Skeletal muscle satellite cell (primary cell): ENCODE measurements around the gene GINS3.
"Not testable (repeated sequence)": the region's sequence is repeated elsewhere in the genome, so short reads cannot be mapped to it uniquely, and the experiment has no call there.

Experiments
- H3K27me3 ChIP-seq: 2 replicates; pipeline ENCODE4 v1.7.0; 2013; ENCODE audit warnings: low read length; ENCODE audit not compliant: control insufficient read depth, insufficient read depth
- H3K36me3 ChIP-seq: 2 replicates; pipeline ENCODE4 v1.7.0; 2013; ENCODE audit warnings: mild to moderate bottlenecking, control low read depth, low read length; ENCODE audit not compliant: insufficient read depth
- H3K4me1 ChIP-seq: 2 replicates; pipeline ENCODE4 v1.7.0; 2013; ENCODE audit warnings: low read length; ENCODE audit not compliant: control insufficient read depth, insufficient read depth
- H3K4me2 ChIP-seq: 2 replicates; pipeline ENCODE4 v1.7.0; 2013; ENCODE audit warnings: mild to moderate bottlenecking, low read length
- H3K4me3 ChIP-seq: 2 replicates; pipeline ENCODE4 v1.7.0; 2013; ENCODE audit warnings: low read length
- H3K9ac ChIP-seq: 2 replicates; pipeline ENCODE4 v1.7.0; 2013; ENCODE audit warnings: mild to moderate bottlenecking, low read depth, low read length, moderate library complexity
- H3K9me3 ChIP-seq: replicated peaks from 2 replicates; pipeline ENCODE4 v1.7.0; 2013; ENCODE audit warnings: mild to moderate bottlenecking, control low read depth, low read length

Gene GINS3

DNA sequence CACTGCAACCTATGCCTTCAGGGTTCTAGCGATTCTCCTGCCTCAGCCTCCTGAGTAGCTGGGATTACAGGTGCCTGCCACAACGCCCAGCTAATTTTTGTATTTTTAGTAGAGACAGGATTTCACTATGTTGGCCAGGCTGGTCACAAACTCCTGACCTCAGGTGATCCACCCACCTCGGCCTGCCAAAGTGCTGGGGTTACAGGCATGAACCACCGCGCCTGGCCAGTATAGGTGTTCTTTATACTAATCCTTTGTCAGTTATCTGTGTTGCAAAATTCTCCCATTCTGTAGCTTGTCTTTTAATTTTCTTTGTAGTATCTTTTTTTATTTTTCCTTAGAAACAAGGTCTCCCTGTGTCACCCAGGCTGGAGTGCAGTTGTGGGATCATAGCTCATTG is 23.7 kb downstream of the GINS3 start:
- not testable (repeated sequence) for H3K4me3 ChIP-seq, H3K9ac ChIP-seq, H3K36me3 ChIP-seq, H3K9me3 ChIP-seq, H3K4me2 ChIP-seq, H3K27me3 ChIP-seq
- peaks cover 16% of the 10 kb centered on the region for H3K4me1 ChIP-seq

GRCh38 chr16:58417035-58417434 is 24.8 kb downstream of the GINS3 start:
- peaks cover 16% of the 10 kb centered on the region for H3K4me1 ChIP-seq
- H3K27me3 ChIP-seq: no peaks in the 10 kb centered on the region
- H3K9me3 ChIP-seq: no peaks in the 10 kb centered on the region
- no peaks in the 10 kb centered on the region for H3K36me3 ChIP-seq
- no peak overlapping the region for H3K9ac ChIP-seq
- H3K4me3 ChIP-seq: no peak overlapping the region
- H3K4me2 ChIP-seq: no peak overlapping the region

DNA sequence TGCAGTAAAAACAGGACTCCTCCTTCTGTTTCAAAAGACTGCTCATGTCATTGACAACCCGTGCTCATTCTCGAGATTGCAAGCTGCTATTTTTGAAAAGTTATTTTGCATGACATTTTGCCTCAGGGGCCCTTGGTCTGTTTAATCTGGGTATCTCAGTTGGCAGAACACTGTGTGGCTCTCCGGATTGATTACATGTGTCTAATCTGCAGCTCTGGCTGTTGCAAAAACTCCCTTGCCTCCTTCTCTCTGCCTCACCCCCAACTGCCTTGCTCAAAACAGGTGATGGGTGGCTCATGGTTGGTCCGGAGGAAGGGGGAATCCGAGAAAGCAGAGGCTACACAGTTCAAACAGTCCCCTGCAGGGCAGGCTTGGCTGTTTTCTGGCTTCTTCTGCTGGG is 25.3 kb downstream of the GINS3 start:
- no peaks in the 10 kb centered on the region for H3K27me3 ChIP-seq
- no peak overlapping the region for H3K9ac ChIP-seq
- H3K9me3 ChIP-seq: no peaks in the 10 kb centered on the region
- H3K4me2 ChIP-seq: no peak overlapping the region
- no peaks in the 10 kb centered on the region for H3K36me3 ChIP-seq
- H3K4me3 ChIP-seq: no peak overlapping the region
- peaks cover 16% of the 10 kb centered on the region for H3K4me1 ChIP-seq

GRCh38 chr16:58418026-58418425 is 25.8 kb downstream of the GINS3 start:
- Histone ChIP-seq H3K9me3 (no peaks in the 10 kb centered on the region), H3K9ac (no peak overlapping the region), H3K27me3 (no peaks in the 10 kb centered on the region), H3K4me3 (no peak overlapping the region), H3K4me2 (no peak overlapping the region), H3K4me1 (peaks cover 16% of the 10 kb centered on the region), H3K36me3 (no peaks in the 10 kb centered on the region)

GRCh38 chr16:58418601-58419000 is 26.3 kb downstream of the GINS3 start:
- Histone ChIP-seq H3K36me3 (no peaks in the 10 kb centered on the region), H3K9me3 (no peaks in the 10 kb centered on the region), H3K4me1 (peaks cover 12% of the 10 kb centered on the region), H3K9ac (no peak overlapping the region), H3K4me2 (no peak overlapping the region), H3K27me3 (no peaks in the 10 kb centered on the region), H3K4me3 (no peak overlapping the region)

DNA sequence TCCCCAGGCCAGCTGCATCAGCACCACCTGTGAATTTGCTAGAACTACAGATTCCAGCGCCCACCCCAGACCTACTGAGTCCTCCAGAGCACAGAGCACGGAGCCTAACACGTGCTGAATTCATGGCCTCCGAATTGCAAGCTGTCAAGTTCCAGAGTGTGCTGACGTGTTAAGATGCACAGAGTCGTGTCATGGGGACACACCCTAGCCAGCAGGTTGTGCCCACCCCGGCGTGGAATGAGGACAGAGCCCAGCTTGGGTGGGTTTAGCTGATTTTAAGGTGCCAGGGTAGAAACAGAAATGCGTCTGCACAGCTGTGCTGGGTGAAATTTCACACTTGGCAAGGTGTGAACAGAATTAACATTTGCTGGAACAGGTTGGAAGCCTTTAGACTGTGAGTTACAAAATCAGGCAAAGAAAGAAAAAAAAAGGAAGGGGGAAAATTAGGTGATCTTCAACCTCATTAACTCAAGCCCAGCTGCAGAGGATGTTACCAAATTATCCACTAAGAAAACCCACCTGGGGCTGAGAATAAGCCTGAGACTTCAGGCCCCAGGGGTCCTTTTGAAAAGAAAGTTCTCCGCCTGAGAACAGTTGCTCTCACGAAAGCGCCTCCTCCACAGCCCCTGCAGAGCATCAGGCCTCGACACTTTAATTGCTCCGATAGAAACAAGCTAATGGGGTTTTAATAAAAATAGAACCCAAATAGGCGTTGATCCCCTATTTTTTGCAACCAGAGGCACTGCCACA is 27.1 kb downstream of the GINS3 start:
- H3K9me3 ChIP-seq: no peaks in the 10 kb centered on the region
- no peaks in the 10 kb centered on the region for H3K27me3 ChIP-seq
- no peak overlapping the region for H3K9ac ChIP-seq
- no peaks in the 10 kb centered on the region for H3K36me3 ChIP-seq
- no peak overlapping the region for H3K4me2 ChIP-seq
- peaks cover 12% of the 10 kb centered on the region for H3K4me1 ChIP-seq
- H3K4me3 ChIP-seq: no peak overlapping the region

GRCh38 chr16:58421059-58421458 is 28.8 kb downstream of the GINS3 start:
- Histone ChIP-seq H3K27me3 (peaks cover 6% of the 10 kb centered on the region), H3K4me3 (no peak overlapping the region), H3K4me2 (no peak overlapping the region), H3K9me3 (no peaks in the 10 kb centered on the region), H3K9ac (no peak overlapping the region), H3K4me1 (peaks cover 12% of the 10 kb centered on the region), H3K36me3 (no peaks in the 10 kb centered on the region)

DNA sequence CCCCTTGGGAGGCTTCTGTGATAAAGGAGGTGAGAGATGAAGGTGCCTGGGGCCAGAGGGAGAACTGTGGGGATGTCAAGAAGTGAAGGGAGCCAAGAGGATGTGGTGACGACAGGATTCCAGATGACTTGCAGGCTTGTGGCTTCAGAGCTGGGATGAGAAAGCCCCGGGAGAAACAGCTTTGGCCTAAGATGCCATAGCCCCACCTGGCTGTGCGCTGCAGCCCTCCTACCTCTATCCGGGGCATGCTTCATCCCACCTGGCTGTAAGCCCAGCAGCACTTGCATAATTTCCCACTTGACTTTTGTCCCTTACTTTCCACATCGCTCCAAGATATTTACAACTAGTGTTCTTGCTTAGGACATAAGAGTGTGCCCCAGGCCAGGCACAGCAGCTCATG is 29.3 kb downstream of the GINS3 start:
- Histone ChIP-seq H3K4me3 (no peak overlapping the region), H3K27me3 (peaks cover 9% of the 10 kb centered on the region), H3K4me1 (peaks cover 12% of the 10 kb centered on the region), H3K4me2 (no peak overlapping the region), H3K9ac (no peak overlapping the region), H3K9me3 (no peaks in the 10 kb centered on the region), H3K36me3 (no peaks in the 10 kb centered on the region)

DNA sequence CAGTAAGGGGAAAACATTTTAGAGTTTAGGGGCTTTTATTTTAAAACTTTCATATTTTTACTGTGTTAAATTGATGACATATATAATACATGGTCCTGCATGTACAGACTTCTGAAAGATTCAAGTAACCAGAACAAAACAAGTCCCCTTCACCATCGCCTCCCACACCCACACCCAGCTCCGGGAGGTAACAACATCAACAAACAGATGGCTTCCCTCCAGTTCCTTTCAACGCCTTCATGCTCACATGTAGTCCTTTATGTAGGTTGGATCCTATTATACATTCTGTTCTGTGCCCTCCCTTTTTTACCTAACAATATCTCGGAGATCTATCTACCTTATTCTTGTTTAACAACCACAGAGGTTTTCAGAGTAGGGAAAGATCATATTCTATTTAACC is 30.5 kb downstream of the GINS3 start:
- Histone ChIP-seq H3K4me3 (no peak overlapping the region), H3K27me3 (peaks cover 13% of the 10 kb centered on the region), H3K36me3 (no peaks in the 10 kb centered on the region), H3K9me3 (no peaks in the 10 kb centered on the region), H3K9ac (no peak overlapping the region), H3K4me2 (no peak overlapping the region), H3K4me1 (peaks cover 12% of the 10 kb centered on the region)

- Histone ChIP-seq H3K27me3 (peaks cover 31% of the 10 kb centered on the region), H3K36me3 (no peaks in the 10 kb centered on the region), H3K9ac (no peak overlapping the region), H3K4me3 (no peak overlapping the region), H3K4me2 (no peak overlapping the region), H3K4me1 (no peaks in the 10 kb centered on the region), H3K9me3 (no peaks in the 10 kb centered on the region)
Measured at GRCh38 chr16:58425245-58425644, 33.0 kb downstream of the GINS3 start.

GRCh38 chr16:58425756-58426494 is 33.7 kb downstream of the GINS3 start:
- no peak overlapping the region for H3K9ac ChIP-seq
- H3K9me3 ChIP-seq: no peaks in the 10 kb centered on the region
- peaks cover 34% of the 10 kb centered on the region for H3K27me3 ChIP-seq
- no peak overlapping the region for H3K4me2 ChIP-seq
- no peaks in the 10 kb centered on the region for H3K4me1 ChIP-seq
- no peak overlapping the region for H3K4me3 ChIP-seq
- no peaks in the 10 kb centered on the region for H3K36me3 ChIP-seq

DNA sequence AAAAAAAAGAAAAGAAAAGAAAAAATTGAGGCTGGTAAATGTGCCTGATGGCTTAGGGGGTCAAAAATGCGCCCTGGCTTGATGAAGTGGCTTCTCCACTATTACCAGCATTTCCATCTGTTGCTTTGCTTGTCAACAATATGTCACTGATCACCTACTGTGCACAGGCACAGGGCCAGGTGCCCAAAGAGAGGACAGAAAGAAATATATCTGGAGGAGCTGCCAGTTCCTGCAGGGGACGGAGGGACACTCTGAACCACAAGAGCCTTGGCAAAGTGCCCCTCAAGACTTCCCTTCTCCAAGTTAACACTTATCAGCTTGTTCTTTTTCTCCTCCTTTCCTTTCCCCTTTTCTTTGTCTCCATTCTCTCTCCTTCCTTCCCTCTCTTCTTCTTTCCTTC is 34.7 kb downstream of the GINS3 start:
- Histone ChIP-seq H3K4me1 (no peaks in the 10 kb centered on the region), H3K4me3 (no peak overlapping the region), H3K27me3 (peaks cover 42% of the 10 kb centered on the region), H3K9ac (no peak overlapping the region), H3K36me3 (no peaks in the 10 kb centered on the region), H3K4me2 (no peak overlapping the region), H3K9me3 (no peaks in the 10 kb centered on the region)
